ENCODE measurements around the gene DNAH14. TPM values are rescaled to one million over a fixed set of nuclear protein-coding genes. Genes with fewer than 3 reads are reported as not detected.
"Not testable (repeated sequence)": the region's sequence is repeated elsewhere in the genome, so short reads cannot be mapped to it uniquely, and the experiment has no call there.

DNAH14 gene
- total RNA-seq, 2 donors from 2014 or later, result 5.8 to 7.7 TPM

GRCh38 chr1:225146478-225146877, 217.0 kb downstream of the DNAH14 start:
- no peak overlapping the region for H3K4me3 ChIP-seq
- H3K27me3 ChIP-seq, result no peaks in the 10 kb centered on the region
- no peak for DNase-seq (ENCODE audit: low spot score)
- H3K36me3 ChIP-seq, result no peaks in the 10 kb centered on the region
- no peak overlapping the region for H3K27ac ChIP-seq
- H3K9me3 ChIP-seq, result no peaks in the 10 kb centered on the region
- TF ChIP-seq CTCF (IDR thresholded peaks at IDR 0.05), result no peak
- no peaks in the 10 kb centered on the region for H3K4me1 ChIP-seq

- H3K4me1 ChIP-seq; DNase-seq (ENCODE audit: low spot score); H3K27ac ChIP-seq; H3K27me3 ChIP-seq; H3K9me3 ChIP-seq; H3K4me3 ChIP-seq; H3K36me3 ChIP-seq: not testable (repeated sequence)
Observed at GRCh38 chr1:225147791-225148190, 218.3 kb downstream of the DNAH14 start.

- H3K36me3 ChIP-seq, result no peaks in the 10 kb centered on the region
- DNase-seq (ENCODE audit: low spot score), result no peak
- H3K27me3 ChIP-seq, result no peaks in the 10 kb centered on the region
- H3K27ac ChIP-seq, result no peak overlapping the region
- H3K9me3 ChIP-seq, result no peaks in the 10 kb centered on the region
- H3K4me1 ChIP-seq, result no peaks in the 10 kb centered on the region
- TF ChIP-seq CTCF (IDR thresholded peaks at IDR 0.05), result no peak
- H3K4me3 ChIP-seq, result no peak overlapping the region
Observed at GRCh38 chr1:225152061-225152460, 222.6 kb downstream of the DNAH14 start.

- TF ChIP-seq CTCF (IDR thresholded peaks at IDR 0.05), result no peak
- H3K27me3 ChIP-seq, result no peaks in the 10 kb centered on the region
- DNase-seq (ENCODE audit: low spot score), result no peak
- H3K36me3 ChIP-seq, result no peaks in the 10 kb centered on the region
- no peak overlapping the region for H3K27ac ChIP-seq
- H3K9me3 ChIP-seq, result no peaks in the 10 kb centered on the region
- H3K4me3 ChIP-seq, result no peak overlapping the region
- no peaks in the 10 kb centered on the region for H3K4me1 ChIP-seq
Observed at GRCh38 chr1:225155555-225155954, 226.1 kb downstream of the DNAH14 start.

GRCh38 chr1:225156254-225156653, 226.8 kb downstream of the DNAH14 start:
- no peak for TF ChIP-seq CTCF (IDR thresholded peaks at IDR 0.05)
- no peaks in the 10 kb centered on the region for H3K27me3 ChIP-seq
- no peaks in the 10 kb centered on the region for H3K36me3 ChIP-seq
- DNase-seq (ENCODE audit: low spot score), result no peak
- H3K9me3 ChIP-seq, result no peaks in the 10 kb centered on the region
- no peak overlapping the region for H3K4me3 ChIP-seq
- no peak overlapping the region for H3K27ac ChIP-seq
- no peaks in the 10 kb centered on the region for H3K4me1 ChIP-seq

- TF ChIP-seq CTCF (IDR thresholded peaks at IDR 0.05), result no peak
- Histone ChIP-seq H3K36me3 (no peaks in the 10 kb centered on the region), H3K9me3 (no peaks in the 10 kb centered on the region), H3K4me1 (no peaks in the 10 kb centered on the region), H3K27me3 (no peaks in the 10 kb centered on the region), H3K27ac (no peak overlapping the region), H3K4me3 (no peak overlapping the region)
- no peak for DNase-seq (ENCODE audit: low spot score)
Observed at GRCh38 chr1:225158291-225158690, 228.8 kb downstream of the DNAH14 start.

Measured in right atrium auricular region (tissue), 2 donors.